IMR-90 (cell line): ENCODE data around the gene TPP1. TPM values are rescaled to one million over a fixed set of nuclear protein-coding genes. Genes with fewer than 3 reads are reported as not detected.

Source experiments
- ATAC-seq: fragments of 200-7000 bp; cut with Tn5 transposase; 2 replicates; pipeline ENCODE4 v1.9.1; 2020; ENCODE audit warnings: low read depth, mild to moderate bottlenecking, moderate library complexity
- BruUV-seq: library from RNA; stranded (reverse); fragments of 400-500 nt; replicated peaks from 2 replicates; lab custom pipeline; 2021; lab: Mats Ljungman, UMichigan
- CTCF ChIA-PET: fragments of 300-600 bp; formaldehyde crosslinking; extraction: SDS; loops from one replicate; lab custom pipeline; 2021; ENCODE audit warnings: antibody characterized with exemption; lab: Yijun Ruan, JAX
- POLR2A ChIA-PET: fragments of 300-600 bp; sonication (Branson Sonifier 250); formaldehyde crosslinking; loops from one replicate; lab custom pipeline; 2022; ENCODE audit warnings: antibody characterized with exemption; ENCODE audit not compliant: unreplicated experiment; lab: Charles Lee
- DNase-seq: peaks from one replicate; pipeline ENCODE4 v3.0.0; 2013
- H2AFZ ChIP-seq: replicated peaks from 2 replicates; pipeline ENCODE3; 2013; ENCODE audit warnings: low read length, mild to moderate bottlenecking; ENCODE audit not compliant: poor library complexity
- H2AK5ac ChIP-seq: 2 replicates; pipeline ENCODE4 v1.6.1; 2013; ENCODE audit warnings: low read depth, low read length, inconsistent platforms
- H2AK9ac ChIP-seq: replicated peaks from 2 replicates; pipeline ENCODE3; 2013; ENCODE audit warnings: mild to moderate bottlenecking, low read depth, low read length, moderate library complexity; ENCODE audit not compliant: poor library complexity
- H2BK120ac ChIP-seq: 2 replicates; pipeline ENCODE4 v1.6.1; 2013; ENCODE audit warnings: low read depth, low read length, inconsistent platforms
- H2BK15ac ChIP-seq: 3 replicates; pipeline ENCODE4 v1.6.1; 2013; ENCODE audit warnings: low read depth, low read length, inconsistent platforms
- H2BK20ac ChIP-seq: 2 replicates; pipeline ENCODE4 v1.6.1; 2013; ENCODE audit warnings: low read depth, mild to moderate bottlenecking, inconsistent platforms, low read length, moderate library complexity
- H2BK5ac ChIP-seq: 2 replicates; pipeline ENCODE4 v1.6.1; 2013; ENCODE audit warnings: mild to moderate bottlenecking, low read depth, low read length, inconsistent platforms; ENCODE audit not compliant: poor library complexity, severe bottlenecking
- H3K14ac ChIP-seq: replicated peaks from 2 replicates; pipeline ENCODE4 v1.6.1; 2013; ENCODE audit warnings: low read depth, low read length, inconsistent platforms
- H3K18ac ChIP-seq: 2 replicates; pipeline ENCODE4 v1.6.1; 2013; ENCODE audit warnings: low read depth, low read length, control low read depth
- H3K23ac ChIP-seq: 2 replicates; pipeline ENCODE4 v1.6.1; 2013; ENCODE audit warnings: low read depth, low read length, inconsistent platforms
- H3K27ac ChIP-seq: 2 replicates; pipeline ENCODE4 v1.5.1; 2013; ENCODE audit warnings: mild to moderate bottlenecking, control low read depth, low read length; ENCODE audit not compliant: insufficient read depth
- H3K27me3 ChIP-seq: 2 replicates; pipeline ENCODE4 v1.6.1; 2013; ENCODE audit warnings: low read length; ENCODE audit not compliant: control insufficient read depth, insufficient read depth
- H3K36me3 ChIP-seq: 2 replicates; pipeline ENCODE4 v1.6.1; 2013; ENCODE audit warnings: low read length, mixed read lengths; ENCODE audit not compliant: control insufficient read depth, insufficient read depth
- H3K4ac ChIP-seq: 2 replicates; pipeline ENCODE4 v1.6.1; 2013; ENCODE audit warnings: low read depth, low read length, inconsistent platforms
- H3K4me1 ChIP-seq: 2 replicates; pipeline ENCODE4 v1.6.1; 2013; ENCODE audit warnings: low read length, mixed read lengths; ENCODE audit not compliant: control insufficient read depth, insufficient read depth
- H3K4me2 ChIP-seq: 2 replicates; pipeline ENCODE4 v1.6.1; 2013; ENCODE audit warnings: low read depth, mild to moderate bottlenecking, control low read depth, low read length, moderate library complexity
- H3K4me3 ChIP-seq: 2 replicates; pipeline ENCODE4 v1.5.1; 2013; ENCODE audit warnings: low read depth, mild to moderate bottlenecking, control low read depth, low read length, moderate library complexity; ENCODE audit not compliant: insufficient read depth
- H3K56ac ChIP-seq: 2 replicates; pipeline ENCODE4 v1.6.1; 2013; ENCODE audit warnings: low read length, inconsistent platforms; ENCODE audit not compliant: insufficient read depth; ENCODE audit errors: extremely low read depth
- H3K79me1 ChIP-seq, 2 experiments: 2 replicates each; pipeline ENCODE4 v1.6.1; 2013; ENCODE audit warnings: low read length in 2 of 2, inconsistent platforms in 1 of 2, low read depth in 1 of 2
- H3K9ac ChIP-seq: 2 replicates; pipeline ENCODE4 v1.6.1; 2013; ENCODE audit warnings: low read depth, low read length, control low read depth
- H3K9me1 ChIP-seq: 2 replicates; pipeline ENCODE4 v1.6.1; 2013; ENCODE audit warnings: low read length, inconsistent platforms; ENCODE audit not compliant: insufficient read depth
- H3K9me3 ChIP-seq: 2 replicates; pipeline ENCODE4 v1.6.1; 2013; ENCODE audit warnings: low read length; ENCODE audit not compliant: control insufficient read depth, insufficient read depth
- H4K20me1 ChIP-seq: 2 replicates; pipeline ENCODE4 v1.6.1; 2013; ENCODE audit warnings: low read length, inconsistent platforms; ENCODE audit not compliant: insufficient read depth
- H4K5ac ChIP-seq: 2 replicates; pipeline ENCODE4 v1.6.1; 2013; ENCODE audit warnings: mild to moderate bottlenecking, low read depth, low read length, control low read depth
- H4K8ac ChIP-seq, 2 experiments: 2 replicates each; pipeline ENCODE4 v1.6.1; 2013; ENCODE audit warnings: low read depth in 2 of 2, low read length in 2 of 2, control low read depth in 1 of 2, inconsistent platforms in 1 of 2
- H4K91ac ChIP-seq: 2 replicates; pipeline ENCODE4 v1.6.1; 2013; ENCODE audit warnings: low read depth, low read length, inconsistent platforms; ENCODE audit not compliant: insufficient read depth
- CEBPB ChIP-seq: IDR thresholded peaks from 2 replicates; pipeline ENCODE4 v1.6.1; 2012; ENCODE audit warnings: low read depth, low read length, improper control_type of control experiment
- ELK1 ChIP-seq: fragments of 150-350 bp; IDR thresholded peaks from 2 replicates; pipeline ENCODE4 v1.6.1; 2016; ENCODE audit warnings: low read depth, mild to moderate bottlenecking, low read length, moderate library complexity, borderline replicate concordance
- NFE2L2 ChIP-seq: fragments of 150-350 bp; IDR thresholded peaks from 2 replicates; pipeline ENCODE4 v1.6.1; 2016; ENCODE audit warnings: low read depth, mild to moderate bottlenecking, low read length
- RCOR1 ChIP-seq: IDR thresholded peaks from 2 replicates; pipeline ENCODE4 v1.6.1; 2012; ENCODE audit warnings: mild to moderate bottlenecking, low read length, improper control_type of control experiment; ENCODE audit not compliant: insufficient replicate concordance
- dilution Hi-C: fragments of 300-500 bp; cut with HindIII; formaldehyde crosslinking; loops from one replicate; pipeline ENCODE4 v1.14.3; 2018; ENCODE audit warnings: low sequenced_read_pairs; ENCODE audit not compliant: unreplicated experiment
- in situ Hi-C: fragments of 300-500 bp; cut with MboI; formaldehyde crosslinking; loops from 3 replicates; pipeline ENCODE4 v1.14.3; 2019; ENCODE audit warnings: low sequenced_read_pairs, inconsistent platforms, mixed read lengths
- intact Hi-C: fragments of 100-400 bp; cut with micrococcal nuclease; formaldehyde crosslinking; loops from 2 replicates; pipeline ENCODE4 v1.10.0; 2022
- polyA plus RNA-seq, 3 experiments: library from polyadenylated mRNA; depleted of rRNA; stranded (reverse); fragments of >200 nt; gene quantifications; 2 replicates each; pipeline ENCODE4 v1.2.3, GENCODE V29; 2012; ENCODE audit warnings: low replicate concordance in 1 of 3
- total RNA-seq: library from RNA; depleted of rRNA; stranded (reverse); fragments of >200 nt; gene quantifications from 2 replicates; pipeline ENCODE4 v1.2.3, GENCODE V29; 2012

Gene TPP1
- total and polyA plus RNA-seq, 2 of the 4 experiments (the other 2 are of a cell fraction), result 33.5 to 108 TPM

- Histone ChIP-seq H3K23ac (peak overlapping the region; percentile 91), H3K79me1 (peaks cover 31 to 70% of the 10 kb centered on the region in 2 experiments), H2BK20ac (peak overlapping the region; percentile 55), H3K27ac (peak overlapping the region; percentile 95), H2AFZ (no peak overlapping the region), H2AK5ac (peak overlapping the region; percentile 98), H3K9me1 (peaks cover 29% of the 10 kb centered on the region), H3K18ac (peak overlapping the region; percentile 87), H3K9me3 (no peaks in the 10 kb centered on the region), H3K4me3 (no peak overlapping the region), H2AK9ac (peak overlapping the region; percentile 87), H3K36me3 (peaks cover 42% of the 10 kb centered on the region), H2BK15ac (peak overlapping the region; percentile 93; the same call in 2 of the 3 replicates), H3K9ac (peak overlapping the region; percentile 75), H3K56ac (peak overlapping the region; percentile 93), H2BK120ac (peak overlapping the region; percentile 92), H4K5ac (peak overlapping the region; percentile 73), H4K20me1 (peaks cover 10% of the 10 kb centered on the region), H3K27me3 (no peaks in the 10 kb centered on the region), H3K14ac (peak overlapping the region; percentile 98), H2BK5ac (peak overlapping the region; percentile 89), H4K8ac (peak overlapping the region; percentile 80 to 85), H3K4me2 (peak overlapping the region; percentile 71), H4K91ac (peak overlapping the region; percentile 57), H3K4me1 (peaks cover 32% of the 10 kb centered on the region), H3K4ac (peak overlapping the region; percentile 89)
- ChIA-PET POLR2A (interaction anchor here (0.8 to 1.3 kb wide), 3 partner anchors 28 to 88 kb away, joined by 4 to 5 read pairs (median 4); partner anchors contain the start of gene MRPL17), CTCF (interaction anchor here (0.7 kb wide), 1 partner anchor 76 kb away, joined by 4 read pairs; no protein-coding TSS in a partner anchor)
- dilution Hi-C loops (no loop called here), in situ Hi-C loops (no loop called here), intact Hi-C loops (no loop called here)
- no peak for ATAC-seq
- TF ChIP-seq NFE2L2, result no peak
- no peak for TF ChIP-seq ELK1
- no peak for TF ChIP-seq RCOR1
- no peak for TF ChIP-seq CEBPB
- BruUV-seq, result no TSS peak
- no peak for DNase-seq
Observed at GRCh38 chr11:6607190-6607795, 11.9 kb downstream of the TPP1 start.
